ENCODE measurements around the gene LTBP1. TPM values are rescaled to one million over a fixed set of nuclear protein-coding genes. Genes with fewer than 3 reads are reported as not detected.

Gene LTBP1
- total RNA-seq, 3 donors from 2014 or later (not counting 1 experiment from before 2014, with no cell fraction given), result 1.7 to 4.7 (median 3.5) TPM

- no peaks in the 10 kb centered on the region for H3K4me1 Mint-ChIP-seq
- no peaks in the 10 kb centered on the region for H3K9me3 Mint-ChIP-seq
- no peak overlapping the region for H3K27ac Mint-ChIP-seq
- no peak overlapping the region for H3K4me3 ChIP-seq (ENCODE audit: low read length)
- ATAC-seq, result no peak
- 93% methylated on average over 3 of the region's 3 CpGs for WGBS (ENCODE audit: insufficient coverage)
- H3K36me3 ChIP-seq (ENCODE audit: control insufficient read depth, insufficient read depth, low read length), result no peaks in the 10 kb centered on the region
- no peak for DNase-seq
- no peaks in the 10 kb centered on the region for H3K4me1 ChIP-seq (ENCODE audit: control insufficient read depth, insufficient read depth, low read length)
- H3K27me3 Mint-ChIP-seq (ENCODE audit: low read depth in 2 of 2), result peaks cover 0 to 4% of the 10 kb centered on the region in 2 donors
- no peaks in the 10 kb centered on the region for H3K36me3 Mint-ChIP-seq
- intact Hi-C loops (cut with micrococcal nuclease), result no loop called here
- H3K27ac ChIP-seq (ENCODE audit: low read length), result no peak overlapping the region
- no peak overlapping the region for H3K4me3 Mint-ChIP-seq
- TF ChIP-seq CTCF (IDR thresholded peaks at IDR 0.05), result no peak
- no peaks in the 10 kb centered on the region for H3K27me3 ChIP-seq (ENCODE audit: control insufficient read depth, insufficient read depth, low read length)
- no peaks in the 10 kb centered on the region for H3K9me3 ChIP-seq (ENCODE audit: control insufficient read depth, insufficient read depth, low read length)
Measured at GRCh38 chr2:33298233-33298632, 351.5 kb downstream of the LTBP1 start.

GRCh38 chr2:33301355-33301754 lies 354.6 kb downstream of the LTBP1 start:
- DNase-seq (no peak), ATAC-seq (no peak)
- no peak overlapping the region for H3K4me3 ChIP-seq (ENCODE audit: low read length)
- no peak for TF ChIP-seq CTCF (IDR thresholded peaks at IDR 0.05)
- intact Hi-C loops (cut with micrococcal nuclease), result no loop called here
- no peaks in the 10 kb centered on the region for H3K36me3 ChIP-seq (ENCODE audit: control insufficient read depth, insufficient read depth, low read length)
- H3K27me3 ChIP-seq (ENCODE audit: control insufficient read depth, insufficient read depth, low read length), result no peaks in the 10 kb centered on the region
- Mint-ChIP-seq H3K9me3 (no peaks in the 10 kb centered on the region), H3K27me3 (ENCODE audit: low read depth in 2 of 2) (peaks cover 0 to under 1% of the 10 kb centered on the region in 2 donors), H3K4me3 (no peak overlapping the region), H3K4me1 (no peaks in the 10 kb centered on the region), H3K27ac (no peak overlapping the region), H3K36me3 (no peaks in the 10 kb centered on the region)
- H3K9me3 ChIP-seq (ENCODE audit: control insufficient read depth, insufficient read depth, low read length), result no peaks in the 10 kb centered on the region
- no peaks in the 10 kb centered on the region for H3K4me1 ChIP-seq (ENCODE audit: control insufficient read depth, insufficient read depth, low read length)
- H3K27ac ChIP-seq (ENCODE audit: low read length), result no peak overlapping the region
- 94% methylated on average over 3 of the region's 3 CpGs for whole genome bisulfite sequencing (ENCODE audit: insufficient coverage)

DNA sequence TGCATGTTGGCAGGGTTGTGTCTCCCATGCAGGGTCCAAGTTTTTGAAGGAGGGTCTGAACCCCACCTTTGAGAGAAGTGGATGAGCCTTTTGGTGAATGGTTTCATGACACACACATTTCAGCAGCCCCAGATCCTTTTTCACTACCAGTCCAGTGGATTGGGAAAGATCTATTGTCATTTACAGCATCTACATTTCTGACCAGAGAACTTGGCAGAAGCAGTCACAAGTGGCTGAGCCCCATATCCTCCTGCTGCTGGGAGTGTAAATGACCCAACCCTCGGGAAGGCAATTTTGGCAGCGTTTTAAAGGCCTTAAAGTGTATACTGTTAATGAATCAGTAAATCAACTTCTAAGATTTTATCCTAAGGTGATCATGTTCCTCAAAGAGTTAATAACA lies 355.6 kb downstream of the LTBP1 start:
- Mint-ChIP-seq H3K27ac (no peak overlapping the region), H3K4me3 (no peak overlapping the region), H3K27me3 (ENCODE audit: low read depth in 2 of 2) (no peaks in the 10 kb centered on the region), H3K36me3 (no peaks in the 10 kb centered on the region), H3K4me1 (no peaks in the 10 kb centered on the region), H3K9me3 (no peaks in the 10 kb centered on the region)
- intact Hi-C loops (cut with micrococcal nuclease), result no loop called here
- WGBS (ENCODE audit: insufficient coverage), result 100% methylated on average over 1 of the region's 2 CpGs
- no peaks in the 10 kb centered on the region for H3K36me3 ChIP-seq (ENCODE audit: control insufficient read depth, insufficient read depth, low read length)
- H3K27ac ChIP-seq (ENCODE audit: low read length), result no peak overlapping the region
- H3K4me1 ChIP-seq (ENCODE audit: control insufficient read depth, insufficient read depth, low read length), result no peaks in the 10 kb centered on the region
- no peak for ATAC-seq
- TF ChIP-seq CTCF (IDR thresholded peaks at IDR 0.05), result no peak
- H3K4me3 ChIP-seq (ENCODE audit: low read length), result no peak overlapping the region
- H3K9me3 ChIP-seq (ENCODE audit: control insufficient read depth, insufficient read depth, low read length), result no peaks in the 10 kb centered on the region
- DNase-seq, result no peak
- H3K27me3 ChIP-seq (ENCODE audit: control insufficient read depth, insufficient read depth, low read length), result no peaks in the 10 kb centered on the region

GRCh38 chr2:33304032-33304864 lies 357.5 kb downstream of the LTBP1 start:
- Mint-ChIP-seq H3K4me3 (no peak overlapping the region), H3K4me1 (no peaks in the 10 kb centered on the region), H3K27me3 (ENCODE audit: low read depth in 2 of 2) (no peaks in the 10 kb centered on the region), H3K36me3 (no peaks in the 10 kb centered on the region), H3K9me3 (no peaks in the 10 kb centered on the region), H3K27ac (no peak overlapping the region)
- H3K27me3 ChIP-seq (ENCODE audit: control insufficient read depth, insufficient read depth, low read length), result no peaks in the 10 kb centered on the region
- H3K36me3 ChIP-seq (ENCODE audit: control insufficient read depth, insufficient read depth, low read length), result no peaks in the 10 kb centered on the region
- 86% methylated on average over 8 of the region's 10 CpGs for WGBS (ENCODE audit: insufficient coverage)
- TF ChIP-seq CTCF (IDR thresholded peaks at IDR 0.05), result no peak
- no peak for DNase-seq
- intact Hi-C loops (cut with micrococcal nuclease), result no loop called here
- H3K27ac ChIP-seq (ENCODE audit: low read length), result no peak overlapping the region
- no peaks in the 10 kb centered on the region for H3K4me1 ChIP-seq (ENCODE audit: control insufficient read depth, insufficient read depth, low read length)
- no peaks in the 10 kb centered on the region for H3K9me3 ChIP-seq (ENCODE audit: control insufficient read depth, insufficient read depth, low read length)
- no peak for ATAC-seq
- no peak overlapping the region for H3K4me3 ChIP-seq (ENCODE audit: low read length)

Measured in natural killer cell (primary cell).